Fibroblast of pulmonary artery (primary cell): ENCODE measurements around the gene ALOX5AP.
A peak's percentile ranks its signal among the peaks of the same experiment; 100 is the strongest.

Experiments
- DNase-seq: peaks from one replicate; pipeline ENCODE4 v3.0.0-alpha.2; 2010; ENCODE audit warnings: low read depth
- H3K4me3 ChIP-seq: replicated peaks from 2 replicates; pipeline ENCODE4 v1.5.1; 2011; ENCODE audit warnings: low read depth, mild to moderate bottlenecking, control low read depth, low read length, moderate library complexity
- CTCF ChIP-seq: IDR thresholded peaks from 2 replicates; pipeline ENCODE4 v1.5.1; 2011; ENCODE audit warnings: mild to moderate bottlenecking, control low read depth, low read length, inconsistent platforms; ENCODE audit errors: missing control alignments

Gene ALOX5AP

GRCh38 chr13:30714629-30715371 lies 20.5 kb upstream of the ALOX5AP start:
- DNase-seq: no peak
- no peak for TF ChIP-seq CTCF
- no peak overlapping the region for H3K4me3 ChIP-seq

DNA sequence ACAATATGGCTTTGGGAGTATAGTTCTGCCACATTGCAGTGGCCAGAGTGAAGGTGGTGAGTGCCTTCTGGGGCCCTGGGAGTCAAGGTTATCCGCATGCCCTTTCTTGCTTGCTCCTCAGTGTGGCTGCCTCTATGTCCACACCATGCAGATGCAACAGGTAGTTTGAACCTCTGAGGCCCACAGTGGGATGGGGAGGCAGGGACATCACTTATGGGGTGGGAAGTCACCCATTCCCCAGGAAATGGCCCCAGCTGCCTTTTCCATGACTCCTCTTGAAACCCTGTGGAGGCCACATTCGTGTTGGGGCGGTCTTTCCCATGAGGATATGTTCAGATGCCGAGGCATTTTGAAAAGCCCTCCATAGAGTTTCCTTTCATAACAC lies 20.0 kb upstream of the ALOX5AP start:
- DNase-seq: no peak
- no peak for TF ChIP-seq CTCF
- H3K4me3 ChIP-seq: no peak overlapping the region

DNA sequence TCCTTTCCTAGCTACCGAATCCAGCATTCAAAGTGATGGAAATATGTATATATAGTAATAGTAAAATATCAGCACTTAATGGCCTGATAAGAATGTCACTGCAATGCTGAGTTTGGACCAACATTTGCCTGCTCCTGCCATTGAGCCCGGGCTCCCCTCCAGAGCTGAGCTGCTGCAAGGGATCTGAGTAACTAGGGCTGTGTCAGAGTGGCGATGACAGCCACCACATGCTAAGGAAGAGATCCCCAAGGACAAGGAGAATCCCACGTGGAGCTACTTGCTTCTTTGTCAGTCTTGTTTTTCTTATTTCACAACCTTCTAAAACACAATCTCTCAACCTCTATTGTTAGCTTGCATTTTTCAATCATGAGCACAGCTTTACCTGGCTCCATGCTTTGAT lies 19.5 kb upstream of the ALOX5AP start:
- DNase-seq: peak; percentile 58
- TF ChIP-seq CTCF: no peak
- H3K4me3 ChIP-seq: no peak overlapping the region

DNA sequence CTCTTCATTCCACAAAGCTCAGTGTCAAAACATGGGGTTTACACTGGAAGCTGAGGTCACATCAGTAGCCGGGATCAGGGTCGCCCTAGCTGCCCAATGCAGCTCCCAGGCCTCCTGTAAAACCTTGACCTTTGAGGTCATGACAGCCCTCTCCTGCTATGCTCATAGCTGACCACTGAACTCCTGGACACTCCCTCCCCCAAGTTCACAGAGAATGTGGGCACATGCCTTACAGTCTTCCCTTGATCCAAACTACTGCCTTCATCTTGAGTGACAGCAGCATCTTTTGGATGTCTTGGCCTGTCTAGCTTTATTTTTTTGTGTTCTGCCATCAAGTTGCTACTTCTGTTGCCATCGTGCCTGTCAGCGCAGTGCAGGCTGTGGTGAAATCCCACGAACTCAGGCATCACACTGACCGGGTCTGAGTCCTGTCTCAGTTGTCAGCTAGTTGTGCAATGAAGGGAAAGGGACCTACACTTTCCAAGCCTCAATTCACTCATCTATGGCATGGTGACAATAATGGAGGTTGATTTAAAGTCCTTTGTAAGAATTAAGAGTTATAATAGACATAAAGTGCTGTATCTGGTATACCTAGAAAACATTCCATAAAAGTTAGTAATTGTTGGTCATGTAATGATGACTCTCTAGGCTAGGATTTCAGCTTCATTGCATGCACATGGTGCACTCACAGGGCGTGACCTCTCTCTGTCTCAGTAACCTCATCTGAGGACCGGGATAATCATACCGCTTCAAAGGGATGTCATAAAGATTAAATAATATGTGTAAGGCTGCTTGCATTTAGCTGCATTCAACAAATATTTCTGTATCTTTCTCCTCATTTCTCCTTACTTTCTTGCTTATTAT lies 16.4 kb upstream of the ALOX5AP start:
- TF ChIP-seq CTCF: no peak
- DNase-seq: peak; percentile 67
- no peak overlapping the region for H3K4me3 ChIP-seq

DNA sequence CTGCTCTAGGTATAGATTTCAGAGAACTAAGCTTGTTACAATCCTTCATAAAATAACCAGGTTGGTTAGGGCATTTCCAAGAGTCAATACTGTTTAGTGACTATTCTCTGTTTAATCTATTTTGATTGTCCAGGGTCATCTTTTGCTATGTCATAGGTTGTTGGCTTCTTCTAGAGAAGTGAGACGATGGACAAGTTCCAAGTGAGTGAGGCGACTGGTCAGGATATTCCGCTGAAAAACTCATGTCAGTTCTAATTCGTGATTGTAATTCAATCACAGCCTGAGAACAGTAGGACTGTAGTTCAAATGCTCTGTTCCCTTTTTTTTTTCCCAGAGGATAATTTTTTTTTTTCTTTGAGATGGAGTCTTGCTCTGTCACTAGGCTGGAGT lies 15.8 kb upstream of the ALOX5AP start:
- no peak overlapping the region for H3K4me3 ChIP-seq
- no peak for TF ChIP-seq CTCF
- DNase-seq: no peak

DNA sequence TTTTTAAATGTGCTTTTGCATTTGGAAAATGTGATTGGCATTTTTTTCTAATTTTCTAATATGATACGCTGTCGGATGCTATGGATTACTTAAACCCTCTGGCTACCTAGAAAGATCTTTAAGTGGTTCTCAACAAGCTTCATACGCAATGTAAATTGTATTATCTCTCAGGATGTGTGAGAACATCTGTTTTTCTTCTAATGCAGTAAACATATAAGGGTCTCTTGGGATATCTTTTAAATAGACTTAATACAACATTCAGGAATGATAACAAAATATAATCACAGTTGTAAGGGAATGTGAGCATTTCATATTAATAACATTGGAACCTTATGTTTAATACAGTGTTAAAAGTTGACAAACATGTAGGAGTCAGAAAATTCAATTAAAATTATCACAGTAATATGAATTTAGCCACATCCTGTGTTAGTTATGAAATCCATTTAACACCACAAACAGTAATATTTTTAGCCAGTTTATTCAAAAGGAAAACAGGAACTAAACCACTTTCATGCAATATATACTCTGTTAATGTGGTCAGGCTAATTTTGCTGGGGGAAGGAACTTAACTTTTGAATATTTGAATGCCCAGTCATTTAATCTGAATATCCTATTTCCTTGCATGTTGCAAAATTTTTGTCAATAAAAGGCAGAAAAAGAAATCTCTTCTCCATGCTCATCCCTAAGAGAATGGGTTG lies 15.0 kb upstream of the ALOX5AP start:
- no peak for TF ChIP-seq CTCF
- no peak overlapping the region for H3K4me3 ChIP-seq
- no peak for DNase-seq
